HepG2 (cell line): Measurements from ENCODE around the gene ZNF334. TPM values are rescaled to one million over a fixed set of nuclear protein-coding genes. Genes with fewer than 3 reads are reported as not detected.

Experiments used
- ATAC-seq: fragments of 200-7000 bp; cut with Tn5 transposase; 3 replicates; pipeline ENCODE4 v1.9.1; 2020; ENCODE audit warnings: mild to moderate bottlenecking, moderate library complexity
- BruUV-seq: library from RNA; stranded (reverse); fragments of 400-500 nt; replicated peaks from 2 replicates; lab custom pipeline; 2021; lab: Mats Ljungman, UMichigan
- CTCF ChIA-PET: fragments of 300-600 bp; formaldehyde crosslinking; extraction: SDS; loops from one replicate; lab custom pipeline; 2021; ENCODE audit warnings: low total read pairs, inconsistent platforms, low intra/inter-chr PET ratio; lab: Yijun Ruan, JAX
- POLR2A ChIA-PET: fragments of 350-600 bp; sonication (Branson Sonifier 250); formaldehyde crosslinking; loops from one replicate; lab custom pipeline; 2020; ENCODE audit warnings: antibody characterized with exemption, inconsistent platforms; lab: Yijun Ruan, JAX
- DNase-seq: peaks from one replicate; pipeline ENCODE4 v3.0.0-alpha.2; 2015; ENCODE audit warnings: low spot score
- FAIRE-seq: peaks from 3 replicates; lab custom pipeline; 2011; peaks lifted over from hg19 to GRCh38; lab: Jason Lieb, UNC
- H2AFZ ChIP-seq: one replicate; pipeline ENCODE4 v1.6.1; 2011; ENCODE audit warnings: low read length, inconsistent platforms
- H3K27ac ChIP-seq: fragments of 300-600 bp; 3 replicates; pipeline ENCODE4 v1.8.0; 2011; ENCODE audit warnings: mixed run types, mild to moderate bottlenecking, mixed read lengths, low read length, inconsistent platforms; ENCODE audit not compliant: insufficient read depth; ENCODE audit errors: extremely low read length
- H3K27me3 ChIP-seq, 2 experiments: fragments of 200-600 bp in 1 of 2; 2 replicates in 1 of 2; 3 replicates in 1 of 2; pipeline versions ENCODE4 v1.6.0 to v1.8.0; 2011; ENCODE audit warnings: low read length in 2 of 2, mild to moderate bottlenecking in 2 of 2, moderate library complexity in 2 of 2, inconsistent platforms in 1 of 2; ENCODE audit not compliant: insufficient read depth in 2 of 2, control insufficient read depth in 1 of 2
- H3K36me3 ChIP-seq, 2 experiments: fragments of 200-600 bp in 1 of 2; replicated peaks in 1 of 2; 2 replicates in 1 of 2; 3 replicates in 1 of 2; pipeline versions ENCODE4 v1.5.1 to v1.8.0; 2011; ENCODE audit warnings: low read length in 2 of 2, inconsistent platforms in 1 of 2; ENCODE audit not compliant: insufficient read depth in 2 of 2, control insufficient read depth in 1 of 2
- H3K4me1 ChIP-seq: 2 replicates; pipeline ENCODE4 v1.5.1; 2012; ENCODE audit warnings: low read length, inconsistent platforms; ENCODE audit not compliant: insufficient read depth
- H3K4me2 ChIP-seq: 2 replicates; pipeline ENCODE4 v1.6.0; 2011; ENCODE audit warnings: low read depth, low read length, inconsistent platforms
- H3K4me3 ChIP-seq, 3 experiments: fragments of 200-600 bp in 1 of 3; sonication (generic), shearing (Covaris generic) in 1 of 3; replicated peaks in 1 of 3; 2 replicates each; pipeline ENCODE4 v1.5.1; 2011 to 2016; ENCODE audit warnings: low read length in 3 of 3, inconsistent platforms in 2 of 3, low read depth in 2 of 3, mild to moderate bottlenecking in 2 of 3, control low read depth in 1 of 3, mixed read lengths in 1 of 3; ENCODE audit not compliant: insufficient read depth in 1 of 3
- H3K79me2 ChIP-seq: one replicate; pipeline ENCODE4 v1.6.1; 2011; ENCODE audit warnings: low read length, inconsistent platforms; ENCODE audit not compliant: insufficient read depth
- H3K9ac ChIP-seq: 2 replicates; pipeline ENCODE4 v1.6.0; 2011; ENCODE audit warnings: mild to moderate bottlenecking, low read depth, low read length, inconsistent platforms; ENCODE audit not compliant: insufficient read depth
- H3K9me3 ChIP-seq: 2 replicates; pipeline ENCODE4 v1.5.1; 2012; ENCODE audit warnings: mild to moderate bottlenecking, low read length
- H4K20me1 ChIP-seq: 2 replicates; pipeline ENCODE4 v1.6.0; 2011; ENCODE audit warnings: inconsistent platforms, mild to moderate bottlenecking, low read length, moderate library complexity; ENCODE audit not compliant: insufficient read depth
- AHR ChIP-seq: IDR thresholded peaks from 2 replicates; pipeline ENCODE4 v1.6.1; 2018; ENCODE audit warnings: missing genetic modification reagents, missing compliant biosample characterization
- CBX1 ChIP-seq: IDR thresholded peaks from one replicate; pipeline ENCODE4 v1.6.1; 2016; ENCODE audit warnings: antibody characterized with exemption, low read depth
- EED ChIP-seq: sonication (generic); formaldehyde crosslinking; IDR thresholded peaks from 2 replicates; pipeline ENCODE4 v1.5.0; 2020; ENCODE audit warnings: mild to moderate bottlenecking, missing genetic modification reagents
- MTA3 ChIP-seq: sonication (generic); formaldehyde crosslinking; IDR thresholded peaks from 2 replicates; pipeline ENCODE4 v1.4.0; 2020; ENCODE audit warnings: missing genetic modification reagents
- MYC ChIP-seq: sonication (generic); formaldehyde crosslinking; IDR thresholded peaks from 2 replicates; pipeline ENCODE4 v1.9.0; 2021; ENCODE audit warnings: missing genetic modification reagents, borderline replicate concordance
- POGZ ChIP-seq: sonication (generic); formaldehyde crosslinking; IDR thresholded peaks from 2 replicates; pipeline ENCODE4 v1.4.0; 2020; ENCODE audit warnings: mild to moderate bottlenecking, missing genetic modification reagents
- SRF ChIP-seq: IDR thresholded peaks from 2 replicates; pipeline ENCODE4 v1.6.1; 2011; ENCODE audit warnings: mild to moderate bottlenecking, low read depth, low read length, moderate library complexity
- TEF ChIP-seq: sonication (generic); formaldehyde crosslinking; IDR thresholded peaks from 2 replicates; pipeline ENCODE4 v1.5.0; 2020; ENCODE audit warnings: missing genetic modification reagents
- ZNF230 ChIP-seq: sonication (generic); formaldehyde crosslinking; IDR thresholded peaks from 2 replicates; pipeline ENCODE4 v1.4.0; 2020; ENCODE audit warnings: mild to moderate bottlenecking, missing genetic modification reagents
- ZNF292 ChIP-seq: sonication (generic); formaldehyde crosslinking; IDR thresholded peaks from 2 replicates; pipeline ENCODE4 v1.8.1; 2022; ENCODE audit warnings: mild to moderate bottlenecking, low read depth, missing genetic modification reagents, borderline replicate concordance
- ZNF556 ChIP-seq: sonication (generic); formaldehyde crosslinking; IDR thresholded peaks from 2 replicates; pipeline ENCODE4 v1.4.0; 2020; ENCODE audit warnings: mild to moderate bottlenecking, missing genetic modification reagents, borderline replicate concordance
- ZNF781 ChIP-seq: sonication (generic); formaldehyde crosslinking; IDR thresholded peaks from 2 replicates; pipeline ENCODE4 v1.5.1; 2020; ENCODE audit warnings: borderline replicate concordance, mild to moderate bottlenecking, missing genetic modification reagents; ENCODE audit errors: not compliant biosample characterization
- ZNF784 ChIP-seq: sonication (generic); formaldehyde crosslinking; IDR thresholded peaks from 2 replicates; pipeline ENCODE4 v1.5.1; 2020; ENCODE audit warnings: missing genetic modification reagents, mild to moderate bottlenecking, borderline replicate concordance
- ZNF891 ChIP-seq: sonication (generic); formaldehyde crosslinking; IDR thresholded peaks from 2 replicates; pipeline ENCODE4 v1.5.0; 2020; ENCODE audit warnings: mild to moderate bottlenecking, missing genetic modification reagents
- WGBS: methylation state at CpG from one replicate; pipeline ENCODE4 v1.1.6; 2017; ENCODE audit warnings: low lambda C conversion rate; 5-methylcytosine and 5-hydroxymethylcytosine counted together
- in situ Hi-C: cut with HindIII; loops from 2 replicates; pipeline ENCODE4 v1.10.0; 2017; ENCODE audit warnings: low pct_unique_long_range_greater_than_20kb; ENCODE audit not compliant: extremely low pct_ligation_motif_present
- intact Hi-C: fragments of 100-400 bp; cut with micrococcal nuclease; formaldehyde crosslinking; loops from one replicate; pipeline ENCODE4 v1.10.0; 2022; ENCODE audit not compliant: unreplicated experiment
- polyA plus RNA-seq, 8 experiments: library from polyadenylated mRNA; depleted of rRNA in 3 of 8; stranded (reverse) in 7 of 8; unstranded in 1 of 8; fragments of >200 nt; fragmentation: Illumina TruSeq in 4 of 8; extraction: Trizol in 4 of 8; gene quantifications; 2 replicates each; pipeline versions ENCODE4 v1.2.1 to v1.2.3, GENCODE V29; 2011 to 2016; ENCODE audit warnings: low read depth in 4 of 8, missing spikeins in 1 of 8, mixed read lengths in 1 of 8; ENCODE audit not compliant: insufficient read depth in 1 of 8
- total RNA-seq, 5 experiments: library from RNA; depleted of rRNA; stranded (reverse); fragments of >200 nt; fragmentation: Illumina TruSeq; extraction: Trizol; gene quantifications; 2 replicates each; pipeline ENCODE4 v1.2.3, GENCODE V29; 2016; ENCODE audit warnings: low read depth in 1 of 5

ZNF334 gene
- total and polyA plus RNA-seq, 2 of the 13 experiments (the other 11 are each of a cell fraction or from before 2014, with no cell fraction given): 4.8 to 7.8 TPM

GRCh38 chr20:46551522-46552381 lies 38.4 kb upstream of the ZNF334 start (continued):
- TF ChIP-seq POGZ (CRISPR knock-in tag) (no peak), ZNF230 (no peak), ZNF292 (no peak), MTA3 (CRISPR knock-in tag) (no peak), ZNF781 (CRISPR knock-in tag) (no peak), CBX1 (no peak), ZNF891 (CRISPR knock-in tag) (no peak), MYC (CRISPR knock-in tag) (no peak), SRF (peak; percentile 87), AHR (no peak), ZNF556 (CRISPR knock-in tag) (no peak), TEF (CRISPR knock-in tag) (no peak)

DNA sequence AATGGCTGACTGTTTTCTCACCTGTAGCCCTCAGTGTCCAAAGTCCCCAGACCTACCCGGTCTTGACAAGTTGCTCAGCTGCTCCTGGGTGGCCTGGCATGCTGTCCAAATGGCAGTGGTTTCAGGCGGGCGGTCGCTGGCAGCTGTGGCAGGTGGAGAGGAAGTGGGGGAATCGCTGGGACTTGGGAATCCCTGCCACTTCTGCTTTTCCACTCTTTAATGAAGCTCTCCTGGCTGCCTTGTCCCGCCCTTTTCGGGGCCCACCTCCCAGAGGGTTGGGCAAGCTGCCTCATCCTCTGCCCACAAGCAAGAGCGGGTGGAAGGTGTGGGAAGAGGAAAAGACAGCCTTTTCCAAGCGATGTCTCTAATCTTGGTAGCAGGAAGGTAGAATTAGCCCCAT lies 37.1 kb upstream of the ZNF334 start, which contains the start of gene OCSTAMP:
Gene OCSTAMP (minus strand): TSS at position 194 of the 400 bp plus-strand sequence. CDS start 94 bp downstream, at position 100.
- TF ChIP-seq EED (CRISPR knock-in tag) (0 out of 2 replicates have a peak, but pooled peaks have one; percentile 40), ZNF784 (CRISPR knock-in tag) (no peak)
- TF ChIP-seq, all 625 proteins: peak for 1
- Histone ChIP-seq H4K20me1 (no peaks in the 10 kb centered on the region), H3K36me3 (no peaks in the 10 kb centered on the region), H3K4me3 (no peak within 1 kb of the TSS), H3K9me3 (no peaks in the 10 kb centered on the region), H2AFZ (no peak within 1 kb of the TSS), H3K4me2 (no peak within 1 kb of the TSS), H3K9ac (no peak within 1 kb of the TSS), H3K4me1 (peaks cover 30% of the 10 kb centered on the region), H3K27me3 (peaks cover 5 to 18% of the 10 kb centered on the region in 2 experiments; a peak in 3 of 5 replicates), H3K27ac (no peak within 1 kb of the TSS), H3K79me2 (no peaks in the 10 kb centered on the region)
- FAIRE-seq (no peak), ATAC-seq (no peak), DNase-seq (no peak)
- CTCF ChIA-PET: no interaction called here
- 57% methylated on average over 9 of the region's 9 CpGs for WGBS
- POLR2A ChIA-PET: interaction anchor here (1.2 to 2.1 kb wide), 2 partner anchors 9 to 81 kb away, joined by 3 to 4 read pairs; no protein-coding TSS in a partner anchor
- intact Hi-C loops (no loop called here), in situ Hi-C loops (no loop called here)
- BruUV-seq: no TSS peak
